Measurements from ENCODE around the gene TBCK. TPM values are rescaled to one million over a fixed set of nuclear protein-coding genes. Genes with fewer than 3 reads are reported as not detected.
A peak's percentile ranks its signal among the peaks of the same experiment; 100 is the strongest.

TBCK gene
- total and polyA plus RNA-seq, 2 of the 13 experiments (the other 11 are each of a cell fraction or from before 2014, with no cell fraction given) = 51.0 to 62.4 TPM

- TF ChIP-seq ETS1 (CRISPR knock-in tag; IDR thresholded peaks at IDR 0.05) (no peak), ZNF598 (CRISPR knock-in tag; IDR thresholded peaks at IDR 0.05; ENCODE audit: borderline replicate concordance) (no peak), MNT (IDR thresholded peaks at IDR 0.05) (peak; percentile 52), PHB2 (IDR thresholded peaks at IDR 0.05; ENCODE audit: partially characterized antibody) (no peak), ZSCAN21 (CRISPR knock-in tag; IDR thresholded peaks at IDR 0.05; ENCODE audit: borderline replicate concordance) (peak; percentile 35; the same call in 1 of the 2 replicates), SRSF1 (optimal IDR thresholded peaks at IDR 0.05; ENCODE audit: low read depth, low read length) (no peak), ZNF20 (CRISPR knock-in tag; IDR thresholded peaks at IDR 0.05) (no peak), ETV6 (CRISPR knock-in tag; conservative IDR thresholded peaks at IDR 0.05) (no peak), ZNF546 (CRISPR knock-in tag; conservative IDR thresholded peaks at IDR 0.05) (no peak), TEAD2 (CRISPR knock-in tag; IDR thresholded peaks at IDR 0.05) (no peak), ZNF274 (CRISPR knock-in tag; IDR thresholded peaks at IDR 0.05) (peak; percentile 32; the same call in 1 of the 2 replicates), RBM22 (optimal IDR thresholded peaks at IDR 0.05; ENCODE audit: low read length) (peak; percentile 40), ZNF264 (CRISPR knock-in tag; IDR thresholded peaks at IDR 0.05) (no peak; the same call in 1 of the 2 replicates), GATA4 (IDR thresholded peaks at IDR 0.05; ENCODE audit: borderline replicate concordance, low read depth) (no peak), BRD4 (CRISPR knock-in tag; IDR thresholded peaks at IDR 0.05) (peak; percentile 95), MAFK (conservative IDR thresholded peaks at IDR 0.05 in 1 of 2, IDR thresholded peaks at IDR 0.05 in 1 of 2; ENCODE audit: low read length in 2 of 2) (no peak), RAD21 (CRISPR knock-in tag; IDR thresholded peaks at IDR 0.05) (no peak; the same call in 1 of the 2 replicates), KDM5B (CRISPR knock-in tag; IDR thresholded peaks at IDR 0.05; ENCODE audit: borderline replicate concordance) (peak; percentile 78; the same call in 1 of the 2 replicates)
- TF ChIP-seq, protein P1, sequence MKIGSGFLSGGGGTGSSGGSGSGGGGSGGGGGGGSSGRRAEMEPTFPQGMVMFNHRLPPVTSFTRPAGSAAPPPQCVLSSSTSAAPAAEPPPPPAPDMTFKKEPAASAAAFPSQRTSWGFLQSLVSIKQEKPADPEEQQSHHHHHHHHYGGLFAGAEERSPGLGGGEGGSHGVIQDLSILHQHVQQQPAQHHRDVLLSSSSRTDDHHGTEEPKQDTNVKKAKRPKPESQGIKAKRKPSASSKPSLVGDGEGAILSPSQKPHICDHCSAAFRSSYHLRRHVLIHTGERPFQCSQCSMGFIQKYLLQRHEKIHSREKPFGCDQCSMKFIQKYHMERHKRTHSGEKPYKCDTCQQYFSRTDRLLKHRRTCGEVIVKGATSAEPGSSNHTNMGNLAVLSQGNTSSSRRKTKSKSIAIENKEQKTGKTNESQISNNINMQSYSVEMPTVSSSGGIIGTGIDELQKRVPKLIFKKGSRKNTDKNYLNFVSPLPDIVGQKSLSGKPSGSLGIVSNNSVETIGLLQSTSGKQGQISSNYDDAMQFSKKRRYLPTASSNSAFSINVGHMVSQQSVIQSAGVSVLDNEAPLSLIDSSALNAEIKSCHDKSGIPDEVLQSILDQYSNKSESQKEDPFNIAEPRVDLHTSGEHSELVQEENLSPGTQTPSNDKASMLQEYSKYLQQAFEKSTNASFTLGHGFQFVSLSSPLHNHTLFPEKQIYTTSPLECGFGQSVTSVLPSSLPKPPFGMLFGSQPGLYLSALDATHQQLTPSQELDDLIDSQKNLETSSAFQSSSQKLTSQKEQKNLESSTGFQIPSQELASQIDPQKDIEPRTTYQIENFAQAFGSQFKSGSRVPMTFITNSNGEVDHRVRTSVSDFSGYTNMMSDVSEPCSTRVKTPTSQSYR (CRISPR knock-in tag; IDR thresholded peaks at IDR 0.05; ENCODE audit: borderline replicate concordance) = no peak
- TF ChIP-seq, protein P2, sequence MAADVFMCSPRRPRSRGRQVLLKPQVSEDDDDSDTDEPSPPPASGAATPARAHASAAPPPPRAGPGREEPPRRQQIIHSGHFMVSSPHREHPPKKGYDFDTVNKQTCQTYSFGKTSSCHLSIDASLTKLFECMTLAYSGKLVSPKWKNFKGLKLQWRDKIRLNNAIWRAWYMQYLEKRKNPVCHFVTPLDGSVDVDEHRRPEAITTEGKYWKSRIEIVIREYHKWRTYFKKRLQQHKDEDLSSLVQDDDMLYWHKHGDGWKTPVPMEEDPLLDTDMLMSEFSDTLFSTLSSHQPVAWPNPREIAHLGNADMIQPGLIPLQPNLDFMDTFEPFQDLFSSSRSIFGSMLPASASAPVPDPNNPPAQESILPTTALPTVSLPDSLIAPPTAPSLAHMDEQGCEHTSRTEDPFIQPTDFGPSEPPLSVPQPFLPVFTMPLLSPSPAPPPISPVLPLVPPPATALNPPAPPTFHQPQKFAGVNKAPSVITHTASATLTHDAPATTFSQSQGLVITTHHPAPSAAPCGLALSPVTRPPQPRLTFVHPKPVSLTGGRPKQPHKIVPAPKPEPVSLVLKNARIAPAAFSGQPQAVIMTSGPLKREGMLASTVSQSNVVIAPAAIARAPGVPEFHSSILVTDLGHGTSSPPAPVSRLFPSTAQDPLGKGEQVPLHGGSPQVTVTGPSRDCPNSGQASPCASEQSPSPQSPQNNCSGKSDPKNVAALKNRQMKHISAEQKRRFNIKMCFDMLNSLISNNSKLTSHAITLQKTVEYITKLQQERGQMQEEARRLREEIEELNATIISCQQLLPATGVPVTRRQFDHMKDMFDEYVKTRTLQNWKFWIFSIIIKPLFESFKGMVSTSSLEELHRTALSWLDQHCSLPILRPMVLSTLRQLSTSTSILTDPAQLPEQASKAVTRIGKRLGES (CRISPR knock-in tag; IDR thresholded peaks at IDR 0.05; ENCODE audit: borderline replicate concordance) = no peak
Measured at GRCh38 chr4:106315968-106316772, at the start of gene TBCK, which contains the start of gene AIMP1 (continued).
